Measurements from ENCODE around the gene RORC. TPM values are rescaled to one million over a fixed set of nuclear protein-coding genes. Genes with fewer than 3 reads are reported as not detected.

RORC gene
- total RNA-seq, 2 donors from 2014 or later, result 38.4 to 42.5 TPM

DNA sequence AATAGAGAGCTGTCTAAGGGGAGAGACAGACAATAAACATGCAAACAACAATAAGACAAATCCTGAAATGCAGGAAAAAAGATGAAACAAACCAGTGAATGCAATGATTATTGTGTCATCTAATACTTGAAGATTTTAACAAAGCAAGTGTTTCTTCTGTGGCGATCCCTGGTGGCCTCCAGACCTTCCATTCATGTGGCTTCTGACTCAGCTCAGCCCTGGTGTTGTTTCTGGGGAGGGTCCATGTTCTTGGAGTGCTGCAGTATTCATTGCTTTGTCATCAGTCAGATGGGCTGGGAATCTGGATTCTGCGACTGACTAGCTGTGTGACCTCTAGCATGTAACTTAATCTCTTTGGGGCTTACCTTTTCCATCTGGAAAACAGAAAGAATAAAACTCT lies 9.5 kb upstream of the RORC start:
- DNase-seq (no peak), ATAC-seq (no peak)
- peak overlapping the region; percentile 97 for H3K27ac Mint-ChIP-seq
- H3K4me1 Mint-ChIP-seq, result peaks cover 50% of the 10 kb centered on the region
- peak overlapping the region; percentile 91 for H3K4me3 Mint-ChIP-seq
- H3K27me3 Mint-ChIP-seq, result no peaks in the 10 kb centered on the region
- no peaks in the 10 kb centered on the region for H3K9me3 ChIP-seq (ENCODE audit: control insufficient read depth, low read length, poor library complexity, severe bottlenecking)
- peaks cover 8% of the 10 kb centered on the region for H3K36me3 Mint-ChIP-seq (ENCODE audit: low read depth)

DNA sequence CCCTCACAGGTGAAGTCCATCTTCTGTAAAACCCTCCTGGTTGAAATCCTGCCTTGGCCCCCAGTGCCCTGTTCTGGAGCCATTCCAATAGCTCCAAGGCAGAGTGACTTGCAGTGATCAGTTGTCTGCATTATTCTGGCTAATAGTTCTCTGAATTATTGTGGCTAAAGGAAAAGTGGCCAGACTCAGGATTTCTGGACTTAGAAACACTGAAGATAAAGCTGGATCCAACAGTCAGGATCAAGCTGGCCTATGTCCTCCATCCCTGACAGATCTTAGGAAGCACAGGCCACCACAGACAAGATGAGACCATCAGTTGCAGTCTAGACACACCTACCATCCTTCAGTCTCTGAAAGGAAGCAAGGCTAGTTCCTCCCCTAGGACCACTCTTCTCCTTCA lies 8.8 kb upstream of the RORC start:
- H3K9me3 ChIP-seq (ENCODE audit: control insufficient read depth, low read length, poor library complexity, severe bottlenecking), result no peaks in the 10 kb centered on the region
- H3K4me1 Mint-ChIP-seq, result peaks cover 51% of the 10 kb centered on the region
- H3K4me3 Mint-ChIP-seq, result peak overlapping the region; percentile 91
- H3K27me3 Mint-ChIP-seq, result no peaks in the 10 kb centered on the region
- ATAC-seq (no peak), DNase-seq (no peak)
- H3K27ac Mint-ChIP-seq, result peak overlapping the region; percentile 97
- peaks cover 8% of the 10 kb centered on the region for H3K36me3 Mint-ChIP-seq (ENCODE audit: low read depth)

DNA sequence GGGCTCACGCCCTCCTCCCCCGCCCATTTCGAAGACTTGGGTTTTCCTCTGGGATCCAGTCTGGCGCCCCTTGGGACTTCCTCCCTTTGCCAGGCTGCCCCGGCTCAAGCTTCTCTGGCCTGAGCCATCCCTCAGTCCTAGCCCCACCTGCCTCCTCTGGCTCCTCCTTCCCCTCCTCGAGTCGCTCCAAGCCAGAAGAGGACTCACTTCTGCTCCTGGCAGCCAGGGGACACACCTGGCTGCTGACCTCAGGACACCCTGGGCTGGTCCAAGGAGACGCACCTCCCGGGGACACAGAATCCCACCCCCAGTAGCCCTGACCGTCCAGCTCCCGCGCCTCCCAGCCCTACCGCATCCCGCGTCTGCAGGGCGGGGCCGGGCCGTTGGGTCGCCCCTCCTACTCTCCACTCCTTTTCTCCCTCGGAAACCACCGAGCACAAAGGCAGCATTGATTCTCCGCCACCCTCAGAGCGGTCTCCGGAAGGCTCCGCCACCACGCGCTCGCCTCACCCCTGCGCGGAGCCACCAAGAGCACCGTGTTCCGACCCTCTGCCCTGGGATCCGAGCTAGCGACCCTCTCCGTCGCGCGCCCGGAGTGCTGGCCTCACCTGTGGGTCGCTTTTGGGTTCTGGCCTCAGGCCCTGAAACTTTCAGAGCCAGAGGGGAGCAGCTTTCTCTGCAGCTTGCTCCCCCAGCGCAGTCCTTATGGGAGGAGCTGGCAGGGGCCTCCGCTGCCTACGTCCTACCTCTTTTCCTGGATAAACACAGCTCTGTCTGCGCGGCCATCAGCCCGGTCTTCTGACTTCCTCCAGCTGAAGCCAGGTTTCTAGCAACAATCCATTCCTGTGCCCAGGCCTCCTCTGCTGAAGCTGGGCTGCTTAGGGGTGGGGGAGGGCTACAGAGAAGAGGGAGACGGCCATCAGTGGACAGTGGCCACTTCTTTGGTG lies 8.1 kb upstream of the RORC start, which contains the start of gene C2CD4D:
TSS of gene C2CD4D (minus strand) at position 364 of the 947 bp plus-strand sequence. CDS start 831 bp downstream, outside the sequence.
- Mint-ChIP-seq H3K27me3 (no peaks in the 10 kb centered on the region), H3K4me3 (peak within 1 kb of the TSS; percentile 91), H3K36me3 (ENCODE audit: low read depth) (peaks cover 3% of the 10 kb centered on the region), H3K4me1 (peaks cover 47% of the 10 kb centered on the region), H3K27ac (peak within 1 kb of the TSS; percentile 97)
- peak; percentile 67 to 74 (median 68) for DNase-seq
- peak; percentile 84 for ATAC-seq
- no peaks in the 10 kb centered on the region for H3K9me3 ChIP-seq (ENCODE audit: control insufficient read depth, low read length, poor library complexity, severe bottlenecking)

DNA sequence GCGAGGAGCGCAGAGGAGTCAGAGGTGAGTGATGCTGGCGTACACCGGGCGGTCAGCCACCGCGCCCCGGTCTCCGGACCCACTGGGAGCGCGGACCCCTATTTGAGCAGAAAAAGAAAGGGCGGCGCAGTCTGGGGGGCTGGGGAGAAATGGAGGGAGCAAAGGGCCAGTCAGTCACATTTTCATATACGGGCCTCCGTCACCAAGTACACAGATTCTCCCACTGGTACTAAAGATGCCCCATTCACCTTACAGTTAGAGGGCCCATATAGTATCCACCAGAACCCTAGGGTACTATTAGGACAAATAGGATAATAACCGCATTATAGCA lies 7.4 kb upstream of the RORC start:
- peak overlapping the region; percentile 91 for H3K4me3 Mint-ChIP-seq
- DNase-seq, result no peak
- no peaks in the 10 kb centered on the region for H3K27me3 Mint-ChIP-seq
- peaks cover 42% of the 10 kb centered on the region for H3K4me1 Mint-ChIP-seq
- H3K9me3 ChIP-seq (ENCODE audit: control insufficient read depth, low read length, poor library complexity, severe bottlenecking), result no peaks in the 10 kb centered on the region
- no peak for ATAC-seq
- peaks cover 2% of the 10 kb centered on the region for H3K36me3 Mint-ChIP-seq (ENCODE audit: low read depth)
- peak overlapping the region; percentile 97 for H3K27ac Mint-ChIP-seq

DNA sequence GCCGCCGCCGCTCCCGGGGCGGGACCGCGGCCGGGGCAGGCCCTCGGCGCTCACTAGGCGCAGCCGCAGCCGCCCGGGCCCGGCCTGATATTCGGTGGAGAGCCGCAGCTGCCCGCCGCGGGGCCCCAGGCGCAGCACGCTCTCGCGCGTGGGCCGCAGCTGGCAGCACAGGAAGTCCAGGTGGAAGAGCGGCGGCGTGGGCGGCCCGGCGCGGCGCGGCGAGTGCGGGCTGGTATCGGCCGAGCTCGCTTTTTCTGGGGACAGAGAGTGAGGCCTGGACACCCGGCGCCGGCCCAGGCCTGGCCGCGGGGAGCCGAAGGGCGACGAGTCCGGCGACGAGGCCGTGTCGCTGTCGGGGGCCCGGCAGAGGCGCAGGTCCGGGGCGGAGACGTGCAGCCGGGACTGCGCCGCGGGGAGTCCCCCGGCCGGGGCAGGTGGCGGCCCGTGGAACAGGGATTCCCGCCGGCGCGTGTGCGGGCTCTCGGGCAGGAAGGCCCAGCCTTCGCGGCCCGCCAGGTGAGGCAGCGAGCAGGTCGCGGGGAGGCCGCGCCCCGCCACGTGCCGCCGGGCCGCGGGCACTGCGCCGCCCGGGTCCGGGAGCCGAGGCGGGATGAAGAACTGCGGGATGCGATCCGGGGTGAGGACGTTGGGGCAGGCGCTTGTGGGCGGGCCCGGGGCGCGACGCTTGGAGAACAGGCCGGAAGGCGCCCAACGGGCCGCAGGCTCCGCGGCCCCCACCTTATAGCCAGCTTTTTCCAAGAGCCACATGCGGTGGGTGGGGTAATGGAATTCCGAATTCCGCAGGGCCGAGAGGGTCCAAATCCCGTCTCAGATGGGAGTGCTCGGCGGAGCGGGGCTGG lies 6.8 kb upstream of the RORC start:
- Mint-ChIP-seq H3K27me3 (no peaks in the 10 kb centered on the region), H3K4me3 (peak overlapping the region; percentile 98), H3K36me3 (ENCODE audit: low read depth) (peaks cover 2% of the 10 kb centered on the region), H3K4me1 (peaks cover 48% of the 10 kb centered on the region), H3K27ac (peak overlapping the region; percentile 98)
- DNase-seq (peak; percentile 33 to 54 (median 47)), ATAC-seq (peak; percentile 30)
- H3K9me3 ChIP-seq (ENCODE audit: control insufficient read depth, low read length, poor library complexity, severe bottlenecking), result no peaks in the 10 kb centered on the region

DNA sequence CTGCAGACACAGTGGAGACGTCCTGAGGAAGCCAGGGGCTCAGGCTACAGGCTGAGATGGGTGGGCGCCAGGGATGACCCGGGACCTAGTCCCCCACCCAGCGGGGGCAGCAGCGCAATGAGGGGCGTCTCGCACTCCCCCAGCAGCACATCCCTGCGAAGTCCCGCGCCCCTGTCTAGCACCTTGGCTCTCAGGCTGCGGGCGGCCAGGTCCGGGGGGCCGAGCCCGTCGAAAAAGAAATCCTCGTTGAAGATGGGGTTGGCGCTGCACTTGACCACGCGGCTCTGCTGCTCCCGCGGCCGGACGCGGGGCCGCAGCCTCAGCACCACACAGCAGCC lies 6.3 kb upstream of the RORC start:
- peaks cover 50% of the 10 kb centered on the region for H3K4me1 Mint-ChIP-seq
- H3K9me3 ChIP-seq (ENCODE audit: control insufficient read depth, low read length, poor library complexity, severe bottlenecking), result no peaks in the 10 kb centered on the region
- H3K27me3 Mint-ChIP-seq, result no peaks in the 10 kb centered on the region
- no peak for DNase-seq
- peak overlapping the region; percentile 98 for H3K27ac Mint-ChIP-seq
- H3K36me3 Mint-ChIP-seq (ENCODE audit: low read depth), result peaks cover 2% of the 10 kb centered on the region
- ATAC-seq, result no peak
- peak overlapping the region; percentile 98 for H3K4me3 Mint-ChIP-seq

DNA sequence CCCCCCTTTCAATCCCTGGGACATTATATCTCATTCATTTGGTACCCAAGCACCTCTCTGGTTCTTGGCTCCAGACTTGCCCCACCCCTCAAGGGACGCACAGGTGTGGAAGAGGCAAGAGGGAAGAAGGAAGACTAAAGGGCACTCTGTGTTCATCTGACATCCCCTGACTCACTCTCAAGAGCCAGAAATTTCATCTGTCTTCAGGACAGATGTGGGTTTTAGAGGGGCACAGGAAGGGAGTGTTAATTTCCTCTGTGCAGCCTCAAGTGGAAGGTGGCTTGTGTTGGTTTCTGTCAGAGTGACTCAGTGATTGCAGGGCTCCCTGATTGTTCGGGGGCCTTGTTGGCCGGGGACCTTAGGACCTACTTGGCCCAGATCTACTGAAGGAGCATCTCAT lies 5.6 kb upstream of the RORC start:
- peak; percentile 12 for ATAC-seq
- Mint-ChIP-seq H3K4me1 (peaks cover 57% of the 10 kb centered on the region), H3K36me3 (ENCODE audit: low read depth) (peaks cover 2% of the 10 kb centered on the region), H3K27ac (peak overlapping the region; percentile 98), H3K4me3 (peak overlapping the region; percentile 98), H3K27me3 (no peaks in the 10 kb centered on the region)
- H3K9me3 ChIP-seq (ENCODE audit: control insufficient read depth, low read length, poor library complexity, severe bottlenecking), result no peaks in the 10 kb centered on the region
- DNase-seq, result peak in 1 of 3 donors; percentile 47

DNA sequence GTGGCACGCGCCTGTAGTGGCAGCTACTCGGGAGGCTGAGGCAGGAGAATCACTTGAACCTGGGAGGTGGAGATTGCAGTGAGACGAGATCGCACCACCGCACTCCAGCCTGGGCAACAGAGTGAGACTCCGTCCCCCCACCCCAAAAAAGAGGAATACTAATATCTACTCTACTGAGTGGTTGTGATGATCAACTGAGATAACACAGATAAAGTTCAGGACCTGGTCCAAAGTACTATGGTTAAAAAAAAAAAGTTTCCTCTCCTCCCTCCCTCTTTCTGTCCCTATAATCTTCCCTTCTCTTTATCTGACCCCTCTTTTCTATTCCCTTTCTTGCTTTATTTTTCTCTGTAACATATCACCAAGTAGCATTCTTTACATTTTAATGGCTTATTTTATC lies 4.0 kb upstream of the RORC start:
- H3K27ac Mint-ChIP-seq, result peak overlapping the region; percentile 98
- no peaks in the 10 kb centered on the region for H3K27me3 Mint-ChIP-seq
- no peak for DNase-seq
- no peak for ATAC-seq
- no peak overlapping the region for H3K4me3 Mint-ChIP-seq
- H3K36me3 Mint-ChIP-seq (ENCODE audit: low read depth), result peaks cover 2% of the 10 kb centered on the region
- H3K4me1 Mint-ChIP-seq, result peaks cover 66% of the 10 kb centered on the region
- H3K9me3 ChIP-seq (ENCODE audit: control insufficient read depth, low read length, poor library complexity, severe bottlenecking), result no peaks in the 10 kb centered on the region

DNA sequence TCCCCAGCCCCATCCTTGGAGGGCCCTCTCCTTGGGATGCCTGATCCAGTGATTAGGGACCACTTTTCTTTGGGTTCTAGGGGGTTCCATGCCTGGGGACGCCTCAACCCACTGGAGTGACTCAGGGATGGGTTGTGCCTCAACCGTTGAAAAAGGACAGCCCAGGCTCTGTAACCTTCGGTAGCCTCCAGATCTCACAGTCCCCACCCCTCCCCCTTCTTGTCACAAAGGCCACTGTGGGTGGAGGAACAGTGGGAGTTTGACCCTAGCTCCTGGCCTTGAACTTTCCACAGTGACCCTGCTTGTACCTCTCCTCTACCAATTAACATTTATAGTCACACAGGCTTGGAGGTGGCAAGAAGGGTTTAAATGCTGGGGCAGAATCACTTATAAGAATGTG lies 2.6 kb upstream of the RORC start:
- no peaks in the 10 kb centered on the region for H3K9me3 ChIP-seq (ENCODE audit: control insufficient read depth, low read length, poor library complexity, severe bottlenecking)
- H3K4me1 Mint-ChIP-seq, result peaks cover 67% of the 10 kb centered on the region
- H3K27me3 Mint-ChIP-seq, result no peaks in the 10 kb centered on the region
- peaks cover 2% of the 10 kb centered on the region for H3K36me3 Mint-ChIP-seq (ENCODE audit: low read depth)
- ATAC-seq, result no peak
- peak overlapping the region; percentile 91 for H3K4me3 Mint-ChIP-seq
- peak overlapping the region; percentile 98 for H3K27ac Mint-ChIP-seq
- DNase-seq, result no peak

DNA sequence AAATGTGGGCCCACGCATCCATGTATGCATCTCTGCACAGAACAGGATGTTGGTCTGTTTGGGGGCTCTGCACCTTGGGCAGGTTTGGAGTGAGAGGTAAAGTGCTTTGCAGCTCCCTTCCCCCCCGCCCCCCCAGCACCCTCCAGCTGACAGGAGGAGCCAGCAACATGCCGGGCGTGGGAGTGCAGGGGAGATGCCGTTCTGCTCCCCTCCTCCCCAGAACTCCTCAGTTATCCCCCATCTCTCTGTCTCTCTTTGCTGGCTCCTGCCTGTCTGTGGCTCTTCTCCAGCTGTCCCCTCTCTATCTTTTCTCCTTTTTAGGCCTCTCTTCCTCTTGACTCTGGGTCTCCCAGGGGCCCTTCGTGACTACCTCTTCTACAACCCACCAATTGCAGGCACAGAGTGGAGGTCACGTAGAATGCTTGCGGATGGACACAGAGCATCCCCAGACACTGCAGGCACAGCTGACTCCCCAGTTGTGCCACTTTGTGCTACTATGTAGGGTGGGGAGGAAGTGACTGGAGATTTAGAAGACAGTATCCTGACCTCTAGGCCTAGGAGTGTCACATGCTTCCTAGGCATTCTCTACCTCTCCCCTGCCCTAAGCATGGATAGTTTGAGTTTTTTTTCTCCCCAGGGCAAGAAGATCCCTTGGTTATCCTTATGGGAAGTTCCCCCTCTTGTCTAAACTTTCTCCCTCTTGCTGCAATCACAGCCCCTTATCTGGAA lies 1.7 kb upstream of the RORC start:
- ATAC-seq, result no peak
- peak overlapping the region; percentile 97 for H3K4me3 Mint-ChIP-seq

DNA sequence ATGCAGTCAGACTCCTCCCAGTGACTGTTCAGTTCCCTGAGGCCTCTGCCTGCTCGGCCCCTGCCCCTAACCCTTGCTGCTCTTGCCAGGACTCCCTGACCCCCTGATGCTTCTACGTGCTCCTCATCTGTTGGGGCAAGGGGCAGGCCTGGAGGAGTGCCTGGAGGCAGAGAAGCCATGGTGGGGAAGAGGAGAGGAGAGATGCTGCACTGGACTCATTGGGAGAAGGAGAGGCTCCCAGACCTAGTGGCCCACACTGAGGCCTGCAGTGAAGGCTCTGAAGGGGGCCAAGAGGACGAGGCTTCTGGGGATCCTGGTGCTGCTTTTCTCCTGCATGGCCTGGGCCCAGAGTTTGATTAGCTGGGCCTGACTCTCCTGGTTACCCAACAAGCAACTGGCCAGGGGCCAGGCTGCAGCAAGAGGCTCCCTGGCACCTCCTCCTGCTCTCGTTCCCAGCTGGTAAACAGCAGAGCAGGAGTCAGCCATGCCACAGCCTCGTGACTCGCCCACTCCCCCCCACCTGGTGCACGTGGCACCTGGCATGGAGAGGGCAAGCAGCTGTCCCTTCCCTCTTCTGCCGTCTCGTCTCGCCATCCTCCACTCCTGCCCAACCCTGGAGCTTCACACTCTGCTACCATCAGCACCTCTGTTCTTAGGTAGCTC lies 847 bp upstream of the RORC start:
- DNase-seq (no peak), ATAC-seq (no peak)
- Mint-ChIP-seq H3K27me3 (no peaks in the 10 kb centered on the region), H3K36me3 (ENCODE audit: low read depth) (no peaks in the 10 kb centered on the region), H3K27ac (peak overlapping the region; percentile 98), H3K4me3 (peak overlapping the region; percentile 97), H3K4me1 (peaks cover 78% of the 10 kb centered on the region)
- no peaks in the 10 kb centered on the region for H3K9me3 ChIP-seq (ENCODE audit: control insufficient read depth, low read length, poor library complexity, severe bottlenecking)

More for the DNA sequence above, 1.7 kb upstream of the RORC start:
- DNase-seq, result no peak
- no peaks in the 10 kb centered on the region for H3K9me3 ChIP-seq (ENCODE audit: control insufficient read depth, low read length, poor library complexity, severe bottlenecking)
- peaks cover 74% of the 10 kb centered on the region for H3K4me1 Mint-ChIP-seq
- H3K36me3 Mint-ChIP-seq (ENCODE audit: low read depth), result peaks cover 2% of the 10 kb centered on the region
- peak overlapping the region; percentile 98 for H3K27ac Mint-ChIP-seq
- H3K27me3 Mint-ChIP-seq, result no peaks in the 10 kb centered on the region

DNA sequence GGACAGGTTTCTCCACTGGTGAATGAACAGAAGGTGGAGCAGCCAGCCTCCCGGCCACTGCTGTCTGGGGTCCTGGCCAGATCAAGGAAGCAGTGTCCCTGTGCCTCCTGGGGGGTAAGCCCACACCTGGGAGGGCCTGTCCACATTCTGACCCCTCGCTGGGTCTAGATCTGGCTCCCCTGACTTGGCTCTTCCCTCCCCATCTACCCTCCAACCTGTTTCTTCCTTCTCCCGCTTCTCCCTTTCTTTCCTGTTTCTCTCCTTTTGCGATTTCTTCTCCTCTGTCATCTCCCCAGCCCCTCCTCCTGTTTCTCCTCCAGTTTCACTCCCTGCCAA lies 378 bp downstream of the RORC start:
- no peaks in the 10 kb centered on the region for H3K27me3 Mint-ChIP-seq
- H3K9me3 ChIP-seq (ENCODE audit: control insufficient read depth, low read length, poor library complexity, severe bottlenecking), result no peaks in the 10 kb centered on the region
- H3K36me3 Mint-ChIP-seq (ENCODE audit: low read depth), result no peaks in the 10 kb centered on the region
- ATAC-seq (no peak), DNase-seq (no peak)
- H3K27ac Mint-ChIP-seq, result peak overlapping the region; percentile 98
- H3K4me3 Mint-ChIP-seq, result peak overlapping the region; percentile 97
- peaks cover 70% of the 10 kb centered on the region for H3K4me1 Mint-ChIP-seq

Data from T-helper 17 cell (primary cell).